IPS DF 6.9 (cell line): Measurements from ENCODE around the gene CENPS.
"Not testable (repeated sequence)": the region's sequence is repeated elsewhere in the genome, so short reads cannot be mapped to it uniquely, and the experiment has no call there.

Experiments
- DNase-seq: peaks from one replicate; pipeline ENCODE4 v3.0.0-alpha.2; 2013; ENCODE audit warnings: low read depth, low spot score
- H3K27ac ChIP-seq: one replicate; pipeline ENCODE4 v1.5.1; 2013; ENCODE audit warnings: low read length, control low read depth
- H3K27me3 ChIP-seq: 2 replicates; pipeline ENCODE4 v1.6.1; 2013; ENCODE audit warnings: mild to moderate bottlenecking, low read length; ENCODE audit not compliant: control insufficient read depth, insufficient read depth
- H3K36me3 ChIP-seq: 2 replicates; pipeline ENCODE4 v1.6.1; 2013; ENCODE audit warnings: low read length; ENCODE audit not compliant: control insufficient read depth, insufficient read depth
- H3K4me1 ChIP-seq: 2 replicates; pipeline ENCODE4 v1.6.1; 2013; ENCODE audit warnings: low read length; ENCODE audit not compliant: control insufficient read depth, insufficient read depth
- H3K4me3 ChIP-seq: 2 replicates; pipeline ENCODE4 v1.5.1; 2013; ENCODE audit warnings: mild to moderate bottlenecking, low read length
- H3K9me3 ChIP-seq: 2 replicates; pipeline ENCODE4 v1.6.1; 2013; ENCODE audit warnings: low read length, inconsistent platforms; ENCODE audit not compliant: control insufficient read depth, insufficient read depth
- WGBS: extraction: QIAGEN DNeasy Blood & Tissue Kit; methylation state at CpG from one replicate; pipeline ENCODE4 v1.1.7; 2013; ENCODE audit warnings: mixed read lengths, missing lambda C conversion rate; ENCODE audit not compliant: insufficient read length, insufficient coverage; 5-methylcytosine and 5-hydroxymethylcytosine counted together

CENPS gene

GRCh38 chr1:10471411-10472219 is 41.4 kb downstream of the CENPS start:
- WGBS: no CpG with 5 or more reads among the region's 23 CpGs
- Histone ChIP-seq H3K4me3 (peak overlapping the region; percentile 76), H3K27me3 (no peaks in the 10 kb centered on the region), H3K27ac (no peak overlapping the region), H3K4me1 (no peaks in the 10 kb centered on the region), H3K36me3 (peaks cover 10% of the 10 kb centered on the region; the same call in 1 of the 2 replicates), H3K9me3 (no peaks in the 10 kb centered on the region)
- DNase-seq: no peak

- H3K27ac ChIP-seq: no peak within 1 kb of the TSS
- H3K4me1 ChIP-seq: no peaks in the 10 kb centered on the region
- DNase-seq: peak; percentile 93
- no CpG with 5 or more reads among the region's 59 CpGs for WGBS
- H3K4me3 ChIP-seq: peak within 1 kb of the TSS; percentile 76
- H3K27me3 ChIP-seq: no peaks in the 10 kb centered on the region
- peaks cover 9% of the 10 kb centered on the region; the same call in 1 of the 2 replicates for H3K36me3 ChIP-seq
- H3K9me3 ChIP-seq: no peaks in the 10 kb centered on the region
Measured at GRCh38 chr1:10472220-10473144, 42.2 kb downstream of the CENPS start, which contains the start of gene DFFA. Gene DFFA (minus strand): TSS chr1:10472529. CDS start chr1:10472458, 71 bp downstream.

- WGBS: no CpG with 5 or more reads among the region's 23 CpGs
- Histone ChIP-seq H3K27me3 (no peaks in the 10 kb centered on the region), H3K4me1 (no peaks in the 10 kb centered on the region), H3K36me3 (peaks cover 7% of the 10 kb centered on the region; the same call in 1 of the 2 replicates), H3K4me3 (no peak overlapping the region), H3K27ac (no peak overlapping the region), H3K9me3 (no peaks in the 10 kb centered on the region)
- DNase-seq: no peak
Measured at GRCh38 chr1:10473145-10473765, 43.0 kb downstream of the CENPS start.

- DNase-seq, H3K9me3 ChIP-seq, H3K36me3 ChIP-seq, H3K4me1 ChIP-seq, H3K4me3 ChIP-seq, H3K27me3 ChIP-seq, H3K27ac ChIP-seq: not testable (repeated sequence)
- no CpG with 5 or more reads among the region's 10 CpGs for WGBS
Measured at GRCh38 chr1:10474309-10474612, 44.0 kb downstream of the CENPS start.

DNA sequence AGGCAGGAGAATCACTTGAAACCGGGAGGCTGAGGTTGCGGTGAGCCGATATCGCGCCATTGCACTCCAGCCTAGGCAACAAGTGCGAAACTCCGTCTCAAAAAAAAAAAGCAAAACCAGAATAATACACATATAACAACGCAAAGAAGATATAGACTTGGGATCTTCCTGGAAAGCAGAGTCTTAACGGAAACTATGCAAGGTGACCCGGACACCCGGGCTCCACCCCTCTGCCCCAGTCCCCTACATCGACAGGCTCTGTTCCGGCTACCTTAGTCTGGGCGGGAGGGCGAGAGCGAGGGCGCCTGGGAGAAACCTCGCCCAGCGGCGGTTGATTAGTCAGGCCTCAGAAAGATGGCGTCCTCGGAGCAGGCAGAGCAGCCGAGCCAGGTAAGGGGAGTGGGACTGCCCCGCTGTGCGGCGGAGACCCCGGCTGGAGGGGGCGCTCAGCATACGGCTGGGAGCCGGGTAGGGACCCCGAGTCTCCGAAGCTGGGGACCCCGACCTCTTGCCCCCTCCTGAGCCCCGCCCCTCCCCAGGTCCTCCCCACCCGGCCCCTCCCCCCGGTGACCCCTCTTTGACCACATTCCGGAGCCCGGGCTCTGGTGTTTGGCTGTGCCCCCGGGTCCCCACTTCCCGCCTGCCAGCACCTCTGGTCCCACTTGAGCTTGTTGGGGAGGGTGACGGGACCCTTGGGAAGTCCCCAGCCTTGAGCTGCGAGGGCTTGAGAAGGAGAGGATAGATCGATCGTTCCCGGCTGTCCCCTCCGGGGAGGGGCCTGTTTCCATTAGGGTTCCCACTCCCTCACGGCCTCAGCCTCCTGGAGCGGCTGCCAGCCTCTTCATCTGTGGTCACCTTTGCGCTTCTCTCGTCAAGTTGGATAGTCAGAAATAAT is 44.6 kb downstream of the CENPS start, which contains the start of gene PEX14:
Gene PEX14 (plus strand): TSS at position 338 of the 895 bp plus-strand sequence. CDS start 17 bp downstream, at position 355.
- Histone ChIP-seq H3K9me3 (no peaks in the 10 kb centered on the region), H3K36me3 (no peaks in the 10 kb centered on the region), H3K4me3 (peak within 1 kb of the TSS; percentile 86), H3K27me3 (no peaks in the 10 kb centered on the region), H3K4me1 (no peaks in the 10 kb centered on the region), H3K27ac (no peak within 1 kb of the TSS)
- peak; percentile 75 for DNase-seq
- no CpG with 5 or more reads among the region's 50 CpGs for WGBS

DNA sequence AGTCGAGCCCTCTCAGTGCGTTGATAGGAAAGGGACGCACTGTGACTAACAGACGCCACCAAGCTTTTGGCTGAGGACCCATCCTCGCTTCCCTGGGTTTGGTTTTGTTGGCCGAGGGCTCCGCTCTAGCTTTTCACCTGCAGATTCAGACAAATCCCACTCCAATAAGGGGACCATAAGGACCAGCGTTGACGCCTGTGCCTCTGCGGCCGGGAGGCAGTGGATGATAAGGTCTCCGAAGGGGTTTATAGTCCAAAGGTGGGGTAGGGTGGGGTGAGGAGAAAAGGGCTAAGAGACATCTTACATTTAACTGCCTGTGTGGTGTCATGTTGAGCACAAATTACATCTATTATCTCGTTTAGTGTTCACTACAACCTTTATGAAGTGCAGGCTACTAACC is 45.3 kb downstream of the CENPS start:
- no peak overlapping the region for H3K27ac ChIP-seq
- no peaks in the 10 kb centered on the region for H3K27me3 ChIP-seq
- no peak for DNase-seq
- no CpG with 5 or more reads among the region's 13 CpGs for WGBS
- H3K4me1 ChIP-seq: no peaks in the 10 kb centered on the region
- H3K4me3 ChIP-seq: peak overlapping the region; percentile 86
- no peaks in the 10 kb centered on the region for H3K9me3 ChIP-seq
- no peaks in the 10 kb centered on the region for H3K36me3 ChIP-seq

GRCh38 chr1:10479296-10479695 is 49.1 kb downstream of the CENPS start:
- no peak for DNase-seq
- no peaks in the 10 kb centered on the region for H3K9me3 ChIP-seq
- H3K27ac ChIP-seq: no peak overlapping the region
- no peaks in the 10 kb centered on the region for H3K4me1 ChIP-seq
- no CpG with 5 or more reads among the region's 8 CpGs for WGBS
- no peaks in the 10 kb centered on the region for H3K36me3 ChIP-seq
- H3K27me3 ChIP-seq: no peaks in the 10 kb centered on the region
- no peak overlapping the region for H3K4me3 ChIP-seq

- H3K4me1 ChIP-seq: no peaks in the 10 kb centered on the region
- no peaks in the 10 kb centered on the region for H3K9me3 ChIP-seq
- no CpG with 5 or more reads among the region's 2 CpGs for WGBS
- H3K27ac ChIP-seq: no peak overlapping the region
- no peak for DNase-seq
- H3K27me3 ChIP-seq: no peaks in the 10 kb centered on the region
- no peaks in the 10 kb centered on the region for H3K36me3 ChIP-seq
- H3K4me3 ChIP-seq: no peak overlapping the region
Measured at GRCh38 chr1:10480614-10481013, 50.4 kb downstream of the CENPS start.

- Histone ChIP-seq H3K27me3 (no peaks in the 10 kb centered on the region), H3K9me3 (no peaks in the 10 kb centered on the region), H3K4me1 (no peaks in the 10 kb centered on the region), H3K27ac (no peak overlapping the region), H3K36me3 (no peaks in the 10 kb centered on the region), H3K4me3 (no peak overlapping the region)
- no peak for DNase-seq
- WGBS: no CpG with 5 or more reads among the region's 6 CpGs
Measured at GRCh38 chr1:10484521-10484920, 54.3 kb downstream of the CENPS start.
